HUDEP-2 (cell line): ENCODE data around the gene ARSB.
"Not testable (repeated sequence)": the region's sequence is repeated elsewhere in the genome, so short reads cannot be mapped to it uniquely, and the experiment has no call there.

Source experiments
- DNase-seq, 76 experiments: peaks; one replicate each; lab custom pipeline; 2025; ENCODE audit not compliant: unreplicated experiment in 76 of 76; lab: John Stamatoyannopoulos, UW

The ARSB gene

GRCh38 chr5:78785454-78785853 lies 199.7 kb downstream of the ARSB start:
- DNase-seq, result no peak

- no peak for DNase-seq
Observed at GRCh38 chr5:78783434-78784130, 201.5 kb downstream of the ARSB start.

GRCh38 chr5:78782728-78783127 lies 202.4 kb downstream of the ARSB start:
- DNase-seq, result no peak

GRCh38 chr5:78781611-78782286 lies 203.4 kb downstream of the ARSB start:
- no peak for DNase-seq

- DNase-seq, result no peak
Observed at GRCh38 chr5:78779771-78780616, 205.1 kb downstream of the ARSB start.

- no peak for DNase-seq
Observed at GRCh38 chr5:78779262-78779661, 205.8 kb downstream of the ARSB start.

DNA sequence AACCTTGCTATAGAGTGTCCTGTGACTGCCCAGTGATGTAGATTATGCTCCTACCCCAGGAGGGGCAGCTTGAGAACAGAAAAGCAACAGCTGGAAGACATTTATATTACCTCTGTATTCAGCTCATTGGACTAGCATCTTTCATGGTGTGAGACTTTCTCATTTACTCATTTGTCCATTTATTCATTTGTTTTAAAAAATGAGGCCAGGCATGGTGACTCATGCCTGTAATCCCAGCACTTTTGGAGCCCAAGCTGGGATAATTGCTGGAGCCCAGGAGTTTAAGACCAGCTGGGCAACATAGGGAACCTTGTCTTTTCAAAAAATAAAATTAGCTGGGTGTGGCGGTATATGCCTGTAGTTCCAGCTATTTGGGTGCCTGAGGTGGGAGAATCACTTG lies 206.6 kb downstream of the ARSB start:
- no peak for DNase-seq

- no peak for DNase-seq
Observed at GRCh38 chr5:78777901-78778300, 207.2 kb downstream of the ARSB start.

DNA sequence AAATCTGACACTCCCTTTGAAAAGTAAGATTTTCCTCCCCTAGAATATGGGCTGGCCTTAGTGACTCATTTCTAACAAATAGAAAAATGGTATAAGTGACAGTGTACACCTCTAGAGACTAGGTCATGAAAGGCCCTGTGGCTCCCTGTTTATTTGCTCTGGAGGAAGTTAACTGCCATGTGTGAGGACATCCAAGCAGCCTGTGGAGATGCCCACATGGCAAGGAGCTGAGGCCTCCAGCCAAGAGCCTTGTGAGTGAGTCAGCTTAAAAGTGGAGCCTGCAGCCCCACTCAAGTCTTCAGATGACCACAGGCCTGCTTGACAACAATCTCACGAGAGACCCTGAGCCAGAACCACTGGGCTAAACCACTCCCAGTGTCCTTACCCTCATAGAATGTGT lies 208.5 kb downstream of the ARSB start:
- DNase-seq, result peak in 1 of 76 experiments; percentile 5

GRCh38 chr5:78773655-78774054 lies 211.5 kb downstream of the ARSB start:
- DNase-seq, result no peak

GRCh38 chr5:78771260-78772205 lies 213.6 kb downstream of the ARSB start:
- DNase-seq, result peak in 27 of 76 experiments; percentile 1 to 58 (median 20)

GRCh38 chr5:78768781-78769380 lies 216.2 kb downstream of the ARSB start:
- DNase-seq, result no peak

- no peak for DNase-seq
Observed at GRCh38 chr5:78766412-78766762, 218.7 kb downstream of the ARSB start.

GRCh38 chr5:78765756-78766411 lies 219.2 kb downstream of the ARSB start:
- DNase-seq, result no peak

GRCh38 chr5:78765116-78765515 lies 220.0 kb downstream of the ARSB start:
- no peak for DNase-seq

GRCh38 chr5:78763659-78764189 lies 221.4 kb downstream of the ARSB start:
- no peak for DNase-seq

DNA sequence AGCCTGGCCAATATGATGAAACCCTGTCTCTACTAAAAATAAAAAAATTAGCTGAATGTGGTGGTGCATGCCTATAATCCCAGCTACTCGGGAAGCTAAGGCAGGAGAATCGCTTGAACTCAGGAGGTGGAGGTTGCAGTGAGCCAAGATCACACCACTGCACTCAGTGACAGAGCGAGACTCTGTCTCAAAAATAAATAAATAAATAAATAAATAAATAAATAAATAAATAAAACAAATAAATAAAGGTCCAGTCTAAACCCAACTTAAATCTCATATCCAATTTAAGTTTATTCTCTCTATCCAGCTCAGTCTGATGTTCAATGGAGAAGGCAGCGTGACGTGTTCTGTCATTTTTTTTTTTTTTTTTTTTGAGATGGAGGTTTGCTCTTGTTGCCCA lies 222.4 kb downstream of the ARSB start:
- not testable (repeated sequence) for DNase-seq

DNA sequence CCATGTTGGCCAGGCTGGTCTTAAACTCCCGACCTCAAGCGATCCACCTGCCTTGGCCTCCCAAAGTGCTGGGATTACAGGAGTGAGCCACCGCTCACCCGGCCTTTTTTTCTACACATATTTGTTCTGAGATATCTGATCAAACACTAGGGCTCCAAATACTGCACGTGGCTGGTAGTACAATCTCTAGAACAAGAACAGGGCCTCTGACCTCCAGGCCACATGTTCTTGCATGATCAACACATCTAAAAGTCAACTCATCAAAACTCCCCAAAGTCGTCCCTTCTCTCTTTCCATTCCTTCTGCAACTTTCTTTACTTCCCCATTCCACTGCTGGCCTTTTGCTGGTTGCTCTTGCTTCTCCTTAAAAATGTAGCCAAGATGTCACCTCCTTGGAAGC lies 223.3 kb downstream of the ARSB start:
- no peak for DNase-seq

DNA sequence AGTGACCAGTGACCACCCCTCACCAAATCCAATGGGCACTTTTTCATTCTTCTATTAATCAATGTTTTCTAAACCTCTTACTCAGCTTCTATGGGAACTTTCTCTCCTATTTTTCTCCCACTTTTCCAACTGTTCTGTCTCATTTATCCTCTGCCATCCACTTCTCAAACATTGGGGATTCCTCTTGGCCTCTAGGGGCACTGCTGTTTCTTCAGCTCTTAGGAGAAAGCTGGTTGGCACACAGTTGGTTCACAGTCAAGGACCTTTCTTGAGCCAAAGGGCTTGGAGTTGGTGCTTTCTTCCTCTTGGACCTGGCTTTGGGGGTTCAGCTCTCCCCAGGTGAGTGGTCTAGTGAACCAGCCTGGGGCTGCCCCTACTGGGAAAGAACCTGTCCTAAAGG lies 224.3 kb downstream of the ARSB start:
- peak in 1 of 76 experiments; percentile 1 for DNase-seq
